ENCODE measurements around the gene L3MBTL4. TPM values are rescaled to one million over a fixed set of nuclear protein-coding genes. Genes with fewer than 3 reads are reported as not detected.

L3MBTL4 gene
- total RNA-seq, 1 experiment from 2014 or later: not detected

- H3K4me3 ChIP-seq (ENCODE audit: low read depth, low read length, poor library complexity, severe bottlenecking): no peak overlapping the region
- BruUV-seq (replicated peaks): no TSS peak
- H3K9me3 ChIP-seq (ENCODE audit: low read depth, low read length, poor library complexity, severe bottlenecking): peaks cover 41% of the 10 kb centered on the region
- no peaks in the 10 kb centered on the region for H3K4me1 ChIP-seq (ENCODE audit: insufficient read depth, low read length, poor library complexity, severe bottlenecking)
- H3K27me3 ChIP-seq (replicated peaks; ENCODE audit: insufficient read depth, low read depth, low read length, poor library complexity): no peaks in the 10 kb centered on the region
- intact Hi-C loops (cut with micrococcal nuclease; ENCODE audit: unreplicated experiment): no loop called here
- TF ChIP-seq EZH2 (IDR thresholded peaks at IDR 0.05; ENCODE audit: borderline replicate concordance, low read depth, low read length, poor library complexity, severe bottlenecking): no peak
- TF ChIP-seq, protein P1, sequence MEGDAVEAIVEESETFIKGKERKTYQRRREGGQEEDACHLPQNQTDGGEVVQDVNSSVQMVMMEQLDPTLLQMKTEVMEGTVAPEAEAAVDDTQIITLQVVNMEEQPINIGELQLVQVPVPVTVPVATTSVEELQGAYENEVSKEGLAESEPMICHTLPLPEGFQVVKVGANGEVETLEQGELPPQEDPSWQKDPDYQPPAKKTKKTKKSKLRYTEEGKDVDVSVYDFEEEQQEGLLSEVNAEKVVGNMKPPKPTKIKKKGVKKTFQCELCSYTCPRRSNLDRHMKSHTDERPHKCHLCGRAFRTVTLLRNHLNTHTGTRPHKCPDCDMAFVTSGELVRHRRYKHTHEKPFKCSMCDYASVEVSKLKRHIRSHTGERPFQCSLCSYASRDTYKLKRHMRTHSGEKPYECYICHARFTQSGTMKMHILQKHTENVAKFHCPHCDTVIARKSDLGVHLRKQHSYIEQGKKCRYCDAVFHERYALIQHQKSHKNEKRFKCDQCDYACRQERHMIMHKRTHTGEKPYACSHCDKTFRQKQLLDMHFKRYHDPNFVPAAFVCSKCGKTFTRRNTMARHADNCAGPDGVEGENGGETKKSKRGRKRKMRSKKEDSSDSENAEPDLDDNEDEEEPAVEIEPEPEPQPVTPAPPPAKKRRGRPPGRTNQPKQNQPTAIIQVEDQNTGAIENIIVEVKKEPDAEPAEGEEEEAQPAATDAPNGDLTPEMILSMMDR (conservative IDR thresholded peaks at IDR 0.05; ENCODE audit: low read depth, low read length): no peak
- no peak for DNase-seq (ENCODE audit: low spot score)
- POLR2A ChIA-PET (ENCODE audit: low non-redundant PET): no interaction called here
- no peaks in the 10 kb centered on the region for H3K36me3 ChIP-seq (ENCODE audit: insufficient read depth, low read length, poor library complexity, severe bottlenecking)
- CTCF ChIA-PET: no interaction called here
- H3K27ac ChIP-seq (ENCODE audit: low read depth, low read length, poor library complexity, severe bottlenecking): no peak overlapping the region
Measured at GRCh38 chr18:6355789-6356589, 58.7 kb downstream of the L3MBTL4 start.

DNA sequence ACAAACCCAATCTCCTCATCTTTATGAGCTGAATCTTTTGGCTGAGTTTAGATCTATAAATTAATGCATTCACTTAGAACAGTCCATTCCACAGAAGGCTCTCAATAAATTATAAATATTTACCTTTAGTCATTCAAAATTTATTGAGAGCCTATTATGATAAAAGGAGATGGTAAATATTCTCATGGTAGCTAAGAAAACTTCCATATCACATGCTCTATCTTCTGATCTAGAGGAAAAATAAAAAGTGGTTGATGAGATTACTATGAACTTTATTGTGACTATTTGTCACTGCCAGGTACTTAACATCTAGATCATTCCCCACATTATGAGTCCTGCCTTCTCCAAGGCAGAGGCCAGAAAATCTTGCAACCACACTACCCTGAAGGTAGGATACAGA is 62.4 kb downstream of the L3MBTL4 start:
- no peaks in the 10 kb centered on the region for H3K27me3 ChIP-seq (replicated peaks; ENCODE audit: insufficient read depth, low read depth, low read length, poor library complexity)
- no peaks in the 10 kb centered on the region for H3K36me3 ChIP-seq (ENCODE audit: insufficient read depth, low read length, poor library complexity, severe bottlenecking)
- H3K4me1 ChIP-seq (ENCODE audit: insufficient read depth, low read length, poor library complexity, severe bottlenecking): no peaks in the 10 kb centered on the region
- ChIA-PET POLR2A (ENCODE audit: low non-redundant PET) (no interaction called here), CTCF (no interaction called here)
- H3K4me3 ChIP-seq (ENCODE audit: low read depth, low read length, poor library complexity, severe bottlenecking): no peak overlapping the region
- intact Hi-C loops (cut with micrococcal nuclease; ENCODE audit: unreplicated experiment): no loop called here
- H3K27ac ChIP-seq (ENCODE audit: low read depth, low read length, poor library complexity, severe bottlenecking): no peak overlapping the region
- TF ChIP-seq EZH2 (IDR thresholded peaks at IDR 0.05; ENCODE audit: borderline replicate concordance, low read depth, low read length, poor library complexity, severe bottlenecking): no peak
- TF ChIP-seq, protein P1 (conservative IDR thresholded peaks at IDR 0.05; ENCODE audit: low read depth, low read length): no peak
- H3K9me3 ChIP-seq (ENCODE audit: low read depth, low read length, poor library complexity, severe bottlenecking): peaks cover 39% of the 10 kb centered on the region
- no peak for DNase-seq (ENCODE audit: low spot score)
- no TSS peak for BruUV-seq (replicated peaks)

GRCh38 chr18:6342990-6343389 is 71.7 kb downstream of the L3MBTL4 start:
- no peaks in the 10 kb centered on the region for H3K27me3 ChIP-seq (replicated peaks; ENCODE audit: insufficient read depth, low read depth, low read length, poor library complexity)
- no TSS peak for BruUV-seq (replicated peaks)
- no peak overlapping the region for H3K4me3 ChIP-seq (ENCODE audit: low read depth, low read length, poor library complexity, severe bottlenecking)
- ChIA-PET CTCF (no interaction called here), POLR2A (ENCODE audit: low non-redundant PET) (no interaction called here)
- intact Hi-C loops (cut with micrococcal nuclease; ENCODE audit: unreplicated experiment): no loop called here
- H3K9me3 ChIP-seq (ENCODE audit: low read depth, low read length, poor library complexity, severe bottlenecking): peaks cover 59% of the 10 kb centered on the region
- no peak for DNase-seq (ENCODE audit: low spot score)
- H3K27ac ChIP-seq (ENCODE audit: low read depth, low read length, poor library complexity, severe bottlenecking): no peak overlapping the region
- no peaks in the 10 kb centered on the region for H3K4me1 ChIP-seq (ENCODE audit: insufficient read depth, low read length, poor library complexity, severe bottlenecking)
- no peaks in the 10 kb centered on the region for H3K36me3 ChIP-seq (ENCODE audit: insufficient read depth, low read length, poor library complexity, severe bottlenecking)
- TF ChIP-seq EZH2 (IDR thresholded peaks at IDR 0.05; ENCODE audit: borderline replicate concordance, low read depth, low read length, poor library complexity, severe bottlenecking): no peak
- TF ChIP-seq, protein P1 (conservative IDR thresholded peaks at IDR 0.05; ENCODE audit: low read depth, low read length): no peak
